Measurements from ENCODE around the gene GNG2.
A peak's percentile ranks its signal among the peaks of the same experiment; 100 is the strongest.

DNA sequence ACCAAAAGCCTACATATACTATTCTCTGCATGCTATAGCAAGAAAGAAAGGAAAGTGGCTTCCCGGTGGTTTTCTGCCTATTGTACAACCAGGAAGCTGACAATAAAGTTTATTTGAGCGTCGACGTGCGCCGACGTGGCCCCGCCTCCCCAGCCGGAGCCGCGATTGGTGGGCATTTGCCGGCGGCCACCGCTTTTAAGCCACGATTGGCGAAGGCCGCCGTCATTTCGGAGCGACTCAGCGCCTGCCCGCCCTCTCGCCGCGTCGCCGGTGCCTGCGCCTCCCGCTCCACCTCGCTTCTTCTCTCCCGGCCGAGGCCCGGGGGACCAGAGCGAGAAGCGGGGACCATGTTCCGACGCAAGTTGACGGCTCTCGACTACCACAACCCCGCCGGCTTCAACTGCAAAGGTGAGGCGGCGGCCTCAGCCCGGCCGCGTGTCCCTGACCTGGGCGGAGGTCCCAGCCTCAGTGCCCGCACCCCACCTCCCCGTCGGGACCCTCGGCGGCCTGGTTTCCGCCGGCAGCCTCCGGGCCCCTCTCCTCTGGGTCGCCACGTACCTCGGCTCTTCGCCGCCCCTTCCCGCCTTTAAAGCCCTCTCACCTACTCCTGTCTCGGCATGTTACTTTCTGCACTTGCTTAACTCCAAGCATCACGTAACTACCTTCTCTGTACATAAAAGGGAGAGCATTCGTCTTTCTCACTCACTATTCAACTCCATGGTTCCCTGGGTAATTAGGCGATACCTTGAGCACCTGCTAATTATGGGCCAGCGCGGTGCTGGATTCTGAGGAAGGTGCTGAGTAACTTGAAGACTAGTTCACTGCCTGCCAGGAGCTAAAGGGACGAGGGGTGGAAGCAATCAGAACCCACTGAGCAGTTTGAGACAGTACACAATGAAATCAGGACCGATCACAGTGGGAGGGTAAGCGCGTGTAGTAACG lies 129.2 kb downstream of the GNG2 start, which contains the start of gene RTRAF:
- TF ChIP-seq POLR2A (IDR thresholded peaks at IDR 0.05): peak; percentile 49 to 90
- TF ChIP-seq, protein P1, sequence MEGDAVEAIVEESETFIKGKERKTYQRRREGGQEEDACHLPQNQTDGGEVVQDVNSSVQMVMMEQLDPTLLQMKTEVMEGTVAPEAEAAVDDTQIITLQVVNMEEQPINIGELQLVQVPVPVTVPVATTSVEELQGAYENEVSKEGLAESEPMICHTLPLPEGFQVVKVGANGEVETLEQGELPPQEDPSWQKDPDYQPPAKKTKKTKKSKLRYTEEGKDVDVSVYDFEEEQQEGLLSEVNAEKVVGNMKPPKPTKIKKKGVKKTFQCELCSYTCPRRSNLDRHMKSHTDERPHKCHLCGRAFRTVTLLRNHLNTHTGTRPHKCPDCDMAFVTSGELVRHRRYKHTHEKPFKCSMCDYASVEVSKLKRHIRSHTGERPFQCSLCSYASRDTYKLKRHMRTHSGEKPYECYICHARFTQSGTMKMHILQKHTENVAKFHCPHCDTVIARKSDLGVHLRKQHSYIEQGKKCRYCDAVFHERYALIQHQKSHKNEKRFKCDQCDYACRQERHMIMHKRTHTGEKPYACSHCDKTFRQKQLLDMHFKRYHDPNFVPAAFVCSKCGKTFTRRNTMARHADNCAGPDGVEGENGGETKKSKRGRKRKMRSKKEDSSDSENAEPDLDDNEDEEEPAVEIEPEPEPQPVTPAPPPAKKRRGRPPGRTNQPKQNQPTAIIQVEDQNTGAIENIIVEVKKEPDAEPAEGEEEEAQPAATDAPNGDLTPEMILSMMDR (IDR thresholded peaks at IDR 0.05): peak in 1 of 12 donors; percentile 16
